Glutamatergic neuron (in vitro differentiated cells): Measurements from ENCODE around the gene S100A2. TPM values are rescaled to one million over a fixed set of nuclear protein-coding genes. Genes with fewer than 3 reads are reported as not detected.

Experiments
- DNase-seq: peaks from one replicate; pipeline ENCODE4 v3.0.0; 2022
- H3K27ac Mint-ChIP-seq: one replicate; pipeline ENCODE4 v1.8.0; 2020; ENCODE audit warnings: mild to moderate bottlenecking, mixed read lengths, inconsistent platforms; ENCODE audit not compliant: unreplicated experiment
- H3K27me3 Mint-ChIP-seq: one replicate; pipeline ENCODE4 v1.8.0; 2020; ENCODE audit warnings: mild to moderate bottlenecking, moderate library complexity, mixed read lengths, inconsistent platforms; ENCODE audit not compliant: unreplicated experiment
- H3K36me3 Mint-ChIP-seq: one replicate; pipeline ENCODE4 v1.8.0; 2020; ENCODE audit warnings: mild to moderate bottlenecking, mixed read lengths, inconsistent platforms; ENCODE audit not compliant: unreplicated experiment
- H3K4me1 Mint-ChIP-seq: one replicate; pipeline ENCODE4 v1.8.0; 2020; ENCODE audit warnings: mild to moderate bottlenecking, low read depth, mixed read lengths, inconsistent platforms; ENCODE audit not compliant: unreplicated experiment
- H3K4me3 Mint-ChIP-seq: one replicate; pipeline ENCODE4 v1.8.0; 2020; ENCODE audit warnings: mild to moderate bottlenecking, mixed read lengths, inconsistent platforms; ENCODE audit not compliant: unreplicated experiment
- H3K9me3 Mint-ChIP-seq: one replicate; pipeline ENCODE4 v1.8.0; 2020; ENCODE audit warnings: mild to moderate bottlenecking, moderate library complexity, mixed read lengths, inconsistent platforms; ENCODE audit not compliant: unreplicated experiment
- CTCF ChIP-seq: fragments of 200-600 bp; sonication (generic); IDR thresholded peaks from one replicate; pipeline ENCODE4 v1.5.0; 2021; ENCODE audit not compliant: partially characterized antibody, unreplicated experiment
- total RNA-seq: library from RNA; stranded (reverse); fragmentation: NEBNext Ultra II Directional; extraction: Animal tissue kit (Norgen Biotek cat#: 25700); gene quantifications from one replicate; pipeline ENCODE4 v1.2.1, GENCODE V29; 2021; ENCODE audit not compliant: unreplicated experiment

Gene S100A2
- total RNA-seq, 1 donor from 2014 or later, result 1.1 TPM

DNA sequence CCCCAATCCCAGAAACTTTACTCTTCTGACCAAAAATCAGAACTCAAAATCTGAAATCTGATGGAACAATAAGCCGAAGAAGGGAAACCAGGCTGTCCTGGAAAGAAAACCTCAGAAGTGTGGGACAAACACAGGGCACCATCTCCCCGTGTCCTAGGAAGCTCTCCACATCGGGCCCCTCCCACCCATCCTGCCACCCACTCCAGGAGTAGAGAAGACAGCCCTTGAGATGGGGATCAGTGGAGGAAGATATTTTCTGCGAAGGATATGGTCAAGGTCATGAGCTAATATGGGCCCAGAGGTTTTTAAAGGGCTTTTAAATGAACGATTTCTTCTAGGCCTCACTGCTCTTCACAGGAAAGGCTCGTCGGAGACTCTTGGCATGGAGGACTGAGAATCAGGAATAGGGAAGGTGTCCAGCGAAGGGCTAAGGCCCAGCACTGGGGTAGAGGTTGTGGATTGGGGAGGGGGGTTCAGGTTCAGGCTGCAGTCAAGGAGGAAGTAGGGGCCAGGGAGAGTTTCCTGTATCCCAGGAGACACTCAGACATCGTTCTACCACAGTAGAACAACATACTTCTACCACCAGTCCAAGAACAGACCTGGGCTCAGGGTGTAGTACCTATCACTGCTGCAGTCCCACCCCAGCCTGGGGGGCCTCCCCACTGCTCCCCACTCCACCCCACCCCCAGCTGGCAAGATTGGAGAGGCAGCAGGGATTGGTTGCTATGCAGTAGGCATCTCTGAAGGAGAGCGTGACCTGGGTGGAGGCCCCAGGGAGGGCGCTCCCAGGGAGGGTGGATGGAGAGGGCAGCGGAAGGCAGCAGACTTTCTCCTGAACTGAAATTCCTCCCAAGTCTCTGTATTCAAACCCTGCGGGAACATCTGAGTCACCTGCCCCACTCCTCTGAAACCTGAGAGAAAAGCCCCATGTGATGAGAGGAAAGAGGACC is 23.7 kb downstream of the S100A2 start:
- no peak for DNase-seq
- peaks cover 10% of the 10 kb centered on the region for H3K27me3 Mint-ChIP-seq
- TF ChIP-seq CTCF, result no peak
- no peaks in the 10 kb centered on the region for H3K36me3 Mint-ChIP-seq
- no peak overlapping the region for H3K4me3 Mint-ChIP-seq
- H3K27ac Mint-ChIP-seq, result no peak overlapping the region
- H3K4me1 Mint-ChIP-seq, result peaks cover 27% of the 10 kb centered on the region
- H3K9me3 Mint-ChIP-seq, result peaks cover 6% of the 10 kb centered on the region

GRCh38 chr1:153540394-153541361 is 25.0 kb downstream of the S100A2 start, which contains the start of gene S100A5:
Gene S100A5, minus strand, starts transcription at chr1:153540934. Its CDS starts 743 bp downstream, at chr1:153540191.
- H3K4me1 Mint-ChIP-seq, result peaks cover 29% of the 10 kb centered on the region
- DNase-seq, result no peak
- H3K27ac Mint-ChIP-seq, result peak within 1 kb of the TSS; percentile 38
- peaks cover 10% of the 10 kb centered on the region for H3K27me3 Mint-ChIP-seq
- no peak for TF ChIP-seq CTCF
- peak within 1 kb of the TSS; percentile 49 for H3K4me3 Mint-ChIP-seq
- H3K9me3 Mint-ChIP-seq, result peaks cover 2% of the 10 kb centered on the region
- no peaks in the 10 kb centered on the region for H3K36me3 Mint-ChIP-seq

GRCh38 chr1:153539395-153540093 is 26.1 kb downstream of the S100A2 start:
- H3K9me3 Mint-ChIP-seq, result peaks cover 2% of the 10 kb centered on the region
- H3K27me3 Mint-ChIP-seq, result peaks cover 8% of the 10 kb centered on the region
- H3K4me1 Mint-ChIP-seq, result peaks cover 19% of the 10 kb centered on the region
- no peak for DNase-seq
- TF ChIP-seq CTCF, result no peak
- H3K27ac Mint-ChIP-seq, result no peak overlapping the region
- H3K36me3 Mint-ChIP-seq, result no peaks in the 10 kb centered on the region
- H3K4me3 Mint-ChIP-seq, result no peak overlapping the region

DNA sequence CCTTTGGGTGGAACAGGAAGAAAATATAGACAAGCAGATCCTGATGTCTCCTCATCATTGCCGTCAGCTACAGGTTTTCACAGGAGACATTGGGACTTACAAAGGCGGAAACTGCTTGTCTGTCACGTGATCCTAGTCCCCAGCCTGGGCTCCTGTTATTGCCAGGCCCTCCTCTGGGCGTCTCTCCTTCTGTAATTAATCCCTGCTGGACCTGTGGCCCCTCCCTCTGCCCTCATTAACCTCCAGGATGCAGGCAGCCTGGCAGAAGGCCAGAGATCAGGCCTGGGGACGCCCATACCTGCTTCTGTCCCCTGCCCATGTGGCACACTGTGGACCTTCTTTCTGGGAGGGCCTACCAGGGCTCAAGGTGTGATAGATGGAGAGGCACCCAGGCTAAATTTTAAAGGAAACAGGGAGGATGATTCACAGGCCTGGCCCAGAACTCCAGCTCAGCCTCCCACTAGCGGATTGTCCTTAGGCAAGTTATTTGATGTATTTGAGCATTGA is 27.3 kb downstream of the S100A2 start:
- Mint-ChIP-seq H3K4me1 (peaks cover 26% of the 10 kb centered on the region), H3K27me3 (peaks cover 8% of the 10 kb centered on the region), H3K27ac (no peak overlapping the region), H3K9me3 (peaks cover 2% of the 10 kb centered on the region), H3K4me3 (no peak overlapping the region), H3K36me3 (no peaks in the 10 kb centered on the region)
- TF ChIP-seq CTCF, result no peak
- DNase-seq, result peak; percentile 49
